Karpas-422 (cell line): Measurements from ENCODE around the gene IQSEC1. TPM values are rescaled to one million over a fixed set of nuclear protein-coding genes. Genes with fewer than 3 reads are reported as not detected.
"Not testable (repeated sequence)": the region's sequence is repeated elsewhere in the genome, so short reads cannot be mapped to it uniquely, and the experiment has no call there.

Experiments
- DNase-seq: peaks from one replicate; pipeline ENCODE4 v3.0.0-alpha.2; 2015
- H2AFZ ChIP-seq: fragments of 200-600 bp; sonication (generic); 2 replicates; pipeline ENCODE4 v1.6.1; 2014; ENCODE audit warnings: antibody characterized with exemption, low read length, mixed read lengths
- H3K27ac ChIP-seq: fragments of 200-600 bp; sonication (generic); 2 replicates; pipeline ENCODE4 v1.5.1; 2014; ENCODE audit warnings: mild to moderate bottlenecking, low read length, moderate library complexity
- H3K27me3 ChIP-seq: fragments of 200-600 bp; sonication (generic); 2 replicates; pipeline ENCODE4 v1.6.1; 2014; ENCODE audit warnings: low read length, mixed read lengths
- H3K36me3 ChIP-seq: fragments of 200-600 bp; sonication (generic); 2 replicates; pipeline ENCODE4 v1.6.1; 2014; ENCODE audit warnings: low read length, mixed read lengths; ENCODE audit not compliant: insufficient read depth
- H3K4me1 ChIP-seq: fragments of 200-600 bp; sonication (generic); 2 replicates; pipeline ENCODE4 v1.6.1; 2014; ENCODE audit warnings: mild to moderate bottlenecking, low read length, mixed read lengths
- H3K4me2 ChIP-seq: fragments of 200-600 bp; sonication (generic); 2 replicates; pipeline ENCODE4 v1.6.1; 2014; ENCODE audit warnings: low read length, low read depth, mild to moderate bottlenecking; ENCODE audit not compliant: poor library complexity, severe bottlenecking
- H3K4me3 ChIP-seq: fragments of 200-600 bp; sonication (generic); 2 replicates; pipeline ENCODE4 v1.5.1; 2014; ENCODE audit warnings: mild to moderate bottlenecking, antibody characterized with exemption, low read length, mixed read lengths
- H3K79me2 ChIP-seq: fragments of 200-600 bp; sonication (generic); 2 replicates; pipeline ENCODE4 v1.6.1; 2014; ENCODE audit warnings: mild to moderate bottlenecking, low read length, mixed read lengths
- H3K9ac ChIP-seq: fragments of 200-600 bp; sonication (generic); 2 replicates; pipeline ENCODE4 v1.6.0; 2014; ENCODE audit warnings: low read length
- H3K9me2 ChIP-seq: fragments of 200-600 bp; sonication (generic), shearing (Covaris generic); replicated peaks from 2 replicates; pipeline ENCODE4 v1.6.0; 2014; ENCODE audit warnings: mild to moderate bottlenecking, low read length, moderate library complexity; ENCODE audit not compliant: insufficient read depth
- H3K9me3 ChIP-seq: fragments of 300-700, 200-600 bp; sonication (generic); 2 replicates; pipeline ENCODE4 v1.6.1; 2014; ENCODE audit warnings: low read length, mixed read lengths
- H4K20me1 ChIP-seq: fragments of 200-600 bp; sonication (generic); 2 replicates; pipeline ENCODE4 v1.6.1; 2014; ENCODE audit warnings: mild to moderate bottlenecking, antibody characterized with exemption, low read length, low read depth; ENCODE audit not compliant: insufficient read depth
- total RNA-seq: library from RNA; depleted of rRNA; stranded (reverse); fragments of >200 nt; shearing (Covaris generic); gene quantifications from 2 replicates; pipeline ENCODE4 v1.2.3, GENCODE V29; 2014; ENCODE audit warnings: low replicate concordance

The IQSEC1 gene
- total RNA-seq, 1 experiment from 2014 or later, result 4.7 TPM

GRCh38 chr3:12882336-12883310 is 190.6 kb downstream of the IQSEC1 start:
- H3K4me3 ChIP-seq, result no peak overlapping the region
- H4K20me1 ChIP-seq, result no peaks in the 10 kb centered on the region
- H3K9me2 ChIP-seq, result no peaks in the 10 kb centered on the region
- no peak overlapping the region for H3K9ac ChIP-seq
- DNase-seq, result no peak
- no peaks in the 10 kb centered on the region for H3K79me2 ChIP-seq
- H3K27me3 ChIP-seq, result no peaks in the 10 kb centered on the region
- no peaks in the 10 kb centered on the region for H3K9me3 ChIP-seq
- H3K36me3 ChIP-seq, result no peaks in the 10 kb centered on the region
- no peak overlapping the region for H2AFZ ChIP-seq
- no peak overlapping the region for H3K27ac ChIP-seq
- peaks cover 42% of the 10 kb centered on the region for H3K4me1 ChIP-seq
- no peak overlapping the region for H3K4me2 ChIP-seq

DNA sequence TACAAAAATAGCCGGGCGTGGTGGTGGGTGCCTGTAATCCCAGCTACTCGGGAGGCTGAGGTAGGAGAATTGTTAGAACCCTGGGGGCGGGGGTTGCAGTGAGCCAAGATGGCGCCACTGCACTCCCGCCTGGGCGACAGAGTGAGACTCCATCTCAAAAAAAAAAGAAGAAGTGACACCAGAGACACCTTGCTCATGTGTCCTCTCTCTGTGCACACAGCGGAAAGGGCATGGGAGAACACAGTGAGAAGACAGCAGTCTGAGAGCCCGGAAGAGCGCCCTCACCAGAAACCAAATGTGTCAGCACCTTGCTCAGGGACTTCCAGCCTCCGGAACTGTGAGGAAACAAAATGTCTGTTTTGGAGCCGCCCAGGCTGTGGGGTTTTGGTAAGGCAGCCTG is 191.4 kb downstream of the IQSEC1 start:
- not testable (repeated sequence) for H3K9me3 ChIP-seq, H3K79me2 ChIP-seq, H2AFZ ChIP-seq, H3K36me3 ChIP-seq, H3K4me2 ChIP-seq, H3K27me3 ChIP-seq, H3K9ac ChIP-seq, H3K4me3 ChIP-seq, H3K9me2 ChIP-seq, H3K27ac ChIP-seq, H4K20me1 ChIP-seq
- peak; percentile 73 for DNase-seq
- H3K4me1 ChIP-seq, result peaks cover 35% of the 10 kb centered on the region

- Histone ChIP-seq H2AFZ (no peak overlapping the region), H3K4me3 (no peak overlapping the region), H4K20me1 (no peaks in the 10 kb centered on the region), H3K4me2 (no peak overlapping the region), H3K27me3 (no peaks in the 10 kb centered on the region), H3K4me1 (peaks cover 9% of the 10 kb centered on the region), H3K27ac (no peak overlapping the region), H3K9ac (no peak overlapping the region), H3K9me3 (no peaks in the 10 kb centered on the region), H3K79me2 (no peaks in the 10 kb centered on the region), H3K9me2 (no peaks in the 10 kb centered on the region), H3K36me3 (no peaks in the 10 kb centered on the region)
- no peak for DNase-seq
Measured at GRCh38 chr3:12879191-12879815, 193.9 kb downstream of the IQSEC1 start.

DNA sequence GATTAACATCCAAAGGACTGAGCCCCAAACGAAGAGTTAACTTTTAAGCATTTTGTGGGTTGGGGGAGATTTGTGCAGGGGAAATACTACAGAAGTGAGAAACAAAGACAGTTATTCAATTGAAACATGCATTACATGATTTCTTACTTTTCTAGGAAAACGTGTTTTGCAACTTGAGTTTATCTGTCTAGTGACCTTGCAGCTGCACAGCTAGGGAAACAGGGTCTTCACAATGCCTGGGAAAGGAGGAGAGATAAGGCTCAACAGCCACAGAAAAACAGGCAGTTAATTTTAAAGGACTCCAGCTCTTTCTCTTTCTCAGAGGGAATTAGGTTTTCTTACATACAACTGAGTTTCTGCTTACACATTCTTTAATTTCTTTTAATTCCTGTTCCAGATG is 194.5 kb downstream of the IQSEC1 start:
- not testable (repeated sequence) for H4K20me1 ChIP-seq, H3K79me2 ChIP-seq, H3K27me3 ChIP-seq, H3K4me3 ChIP-seq, H3K27ac ChIP-seq, H3K36me3 ChIP-seq, H3K9me2 ChIP-seq, H3K4me1 ChIP-seq, H3K4me2 ChIP-seq, H3K9me3 ChIP-seq, DNase-seq, H2AFZ ChIP-seq, H3K9ac ChIP-seq

DNA sequence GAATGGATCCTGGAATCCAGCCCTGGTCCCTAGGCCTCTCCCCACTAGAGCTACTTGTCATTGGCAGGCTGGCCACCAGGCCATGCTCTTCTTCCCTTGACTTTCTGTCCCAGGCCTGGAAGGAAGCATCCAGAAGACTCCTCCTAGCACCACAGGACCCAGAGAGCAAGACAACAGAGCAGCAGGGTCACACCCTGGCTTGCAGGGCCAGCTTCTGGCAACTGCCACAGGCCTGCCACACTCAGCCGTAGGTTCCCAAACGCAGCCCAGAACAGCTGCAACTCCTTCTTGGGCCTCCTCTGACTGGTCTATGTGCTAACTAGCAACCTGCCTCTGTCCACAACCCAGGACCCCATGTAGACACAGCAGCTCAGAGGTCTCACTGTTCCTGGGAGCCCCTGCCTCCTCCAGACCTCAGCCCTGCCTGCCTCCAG is 195.1 kb downstream of the IQSEC1 start:
- no peak overlapping the region for H2AFZ ChIP-seq
- H4K20me1 ChIP-seq, result no peaks in the 10 kb centered on the region

DNA sequence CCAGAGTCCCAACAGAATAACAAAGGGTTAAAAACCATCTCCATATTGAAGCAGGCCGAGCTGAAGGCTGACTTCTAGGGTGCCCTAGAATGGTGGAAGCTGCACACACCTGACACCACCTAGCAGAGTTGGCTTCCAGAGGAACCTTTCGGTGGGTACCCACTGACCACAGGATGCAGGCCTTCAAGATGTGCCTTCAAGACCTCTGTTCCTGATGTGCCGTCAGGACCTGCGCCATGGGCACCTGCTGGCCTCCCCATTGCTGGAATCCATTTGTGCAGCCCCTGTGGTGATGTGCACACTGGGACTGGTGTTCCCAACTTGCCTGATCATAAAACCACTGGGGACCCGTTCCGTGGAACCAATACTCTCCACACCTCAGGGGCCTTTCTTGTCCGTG is 196.2 kb downstream of the IQSEC1 start:
- Histone ChIP-seq H3K4me2 (no peak overlapping the region), H3K4me3 (no peak overlapping the region), H3K9me2 (no peaks in the 10 kb centered on the region), H2AFZ (no peak overlapping the region), H3K27me3 (no peaks in the 10 kb centered on the region), H3K79me2 (no peaks in the 10 kb centered on the region), H4K20me1 (no peaks in the 10 kb centered on the region), H3K27ac (no peak overlapping the region), H3K9me3 (no peaks in the 10 kb centered on the region), H3K4me1 (peaks cover 2% of the 10 kb centered on the region), H3K9ac (no peak overlapping the region), H3K36me3 (no peaks in the 10 kb centered on the region)
- no peak for DNase-seq

More for the DNA sequence above, 195.1 kb downstream of the IQSEC1 start:
- Histone ChIP-seq H3K4me1 (peaks cover 6% of the 10 kb centered on the region), H3K9me2 (no peaks in the 10 kb centered on the region), H3K27ac (no peak overlapping the region), H3K27me3 (no peaks in the 10 kb centered on the region), H3K4me2 (no peak overlapping the region), H3K79me2 (no peaks in the 10 kb centered on the region), H3K9ac (no peak overlapping the region), H3K36me3 (no peaks in the 10 kb centered on the region), H3K9me3 (no peaks in the 10 kb centered on the region), H3K4me3 (no peak overlapping the region)
- DNase-seq, result no peak

DNA sequence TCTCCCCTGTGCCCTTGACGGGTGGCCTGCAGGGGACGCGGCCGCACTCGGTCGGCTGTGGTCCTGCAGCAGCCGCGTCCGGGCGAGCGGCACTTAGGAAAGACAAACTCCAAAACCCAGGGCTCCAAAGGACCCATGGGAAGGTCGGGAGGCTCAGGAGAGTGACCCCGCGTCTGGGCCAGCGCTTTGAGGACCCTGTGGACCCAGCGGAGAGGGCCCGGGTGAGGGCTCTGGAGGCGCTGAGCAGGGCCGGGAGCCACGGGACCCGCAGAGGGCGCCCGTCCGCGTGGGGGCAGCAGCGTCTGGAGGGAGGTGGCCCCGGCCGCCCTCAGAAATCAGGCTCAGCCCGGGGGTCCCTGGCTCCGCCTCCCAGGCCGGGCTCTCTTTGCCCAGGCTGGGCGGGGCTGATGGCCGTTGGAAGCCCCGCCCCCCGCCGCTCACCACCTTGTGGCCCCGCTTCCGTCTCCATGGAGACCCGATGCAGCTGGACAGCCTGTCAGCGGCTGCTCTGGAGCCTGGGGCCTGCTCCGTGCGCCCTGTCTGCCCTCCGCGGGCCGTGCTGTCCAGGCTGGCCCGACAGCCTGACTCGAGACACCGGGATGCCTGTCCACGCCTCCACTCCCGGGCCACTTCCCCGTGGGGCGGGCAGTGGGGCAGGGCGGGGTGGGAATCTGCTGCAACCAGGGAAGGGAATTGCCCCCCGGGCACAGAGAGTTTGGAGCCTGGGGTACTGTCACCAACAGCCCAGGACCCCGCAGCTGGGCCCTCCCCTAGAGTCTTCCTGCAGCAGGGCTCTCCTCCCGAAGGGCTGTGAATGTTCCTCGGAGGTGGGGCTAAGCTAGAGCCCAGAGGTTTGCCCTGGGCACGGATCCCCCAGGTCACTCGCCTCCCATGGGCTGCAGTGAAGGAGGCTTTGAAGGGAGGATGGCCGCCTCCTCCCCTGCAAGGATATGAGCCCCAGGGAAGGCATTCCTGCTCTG is 197.1 kb downstream of the IQSEC1 start:
- peaks cover 4% of the 10 kb centered on the region for H3K4me1 ChIP-seq
- no peaks in the 10 kb centered on the region for H3K79me2 ChIP-seq
- no peaks in the 10 kb centered on the region for H3K36me3 ChIP-seq
- H2AFZ ChIP-seq, result no peak overlapping the region
- no peak overlapping the region for H3K27ac ChIP-seq
- no peaks in the 10 kb centered on the region for H3K9me2 ChIP-seq
- H3K4me3 ChIP-seq, result no peak overlapping the region
- no peak overlapping the region for H3K9ac ChIP-seq
- no peak overlapping the region for H3K4me2 ChIP-seq
- no peak for DNase-seq
- H3K27me3 ChIP-seq, result no peaks in the 10 kb centered on the region
- no peaks in the 10 kb centered on the region for H3K9me3 ChIP-seq
- no peaks in the 10 kb centered on the region for H4K20me1 ChIP-seq
